HepG2 (cell line): ENCODE measurements around the gene KDM1B. TPM values are rescaled to one million over a fixed set of nuclear protein-coding genes. Genes with fewer than 3 reads are reported as not detected.

Experiments used
- BCLAF1 ChIP-seq: fragments of 450-650 bp; IDR thresholded peaks from 2 replicates; pipeline ENCODE4 v1.6.1; 2017; ENCODE audit warnings: mild to moderate bottlenecking
- CCAR2 ChIP-seq: fragments of 200-400 bp; formaldehyde crosslinking; optimal IDR thresholded peaks from 2 replicates; pipeline ENCODE3; 2018; ENCODE audit warnings: low read depth, mild to moderate bottlenecking, low read length, moderate library complexity
- CEBPB ChIP-seq: IDR thresholded peaks from 2 replicates; pipeline ENCODE4 v1.6.1; 2011; ENCODE audit warnings: low read depth, low read length, improper control_type of control experiment, borderline replicate concordance
- E2F1 ChIP-seq: sonication (generic); formaldehyde crosslinking; IDR thresholded peaks from 2 replicates; pipeline ENCODE4 v1.5.0; 2020; ENCODE audit warnings: missing genetic modification reagents
- FOXO4 ChIP-seq: sonication (generic); formaldehyde crosslinking; conservative IDR thresholded peaks from 2 replicates; pipeline ENCODE4 v1.8.1; 2023; ENCODE audit warnings: missing genetic modification reagents
- GZF1 ChIP-seq: sonication (generic); formaldehyde crosslinking; IDR thresholded peaks from 2 replicates; pipeline ENCODE4 v1.5.1; 2020; ENCODE audit warnings: mild to moderate bottlenecking, missing genetic modification reagents
- KMT2A ChIP-seq: sonication (generic); formaldehyde crosslinking; IDR thresholded peaks from 2 replicates; pipeline ENCODE4 v1.4.0; 2020; ENCODE audit warnings: missing genetic modification reagents
- MXD1 ChIP-seq: sonication (generic); formaldehyde crosslinking; IDR thresholded peaks from 2 replicates; pipeline ENCODE4 v1.4.0; 2020; ENCODE audit warnings: mild to moderate bottlenecking, missing genetic modification reagents
- NPAS2 ChIP-seq: sonication (generic); formaldehyde crosslinking; IDR thresholded peaks from 2 replicates; pipeline ENCODE4 v1.8.0; 2022; ENCODE audit warnings: mild to moderate bottlenecking, missing genetic modification reagents, borderline replicate concordance
- NR1H2 ChIP-seq: sonication (generic); formaldehyde crosslinking; IDR thresholded peaks from 2 replicates; pipeline ENCODE4 v1.8.1; 2022; ENCODE audit warnings: low read depth, missing genetic modification reagents, borderline replicate concordance
- PAXIP1 ChIP-seq: sonication (generic); formaldehyde crosslinking; conservative IDR thresholded peaks from 2 replicates; pipeline ENCODE4 v1.4.0; 2020; ENCODE audit warnings: mild to moderate bottlenecking, missing genetic modification reagents, moderate library complexity
- ZBTB14 ChIP-seq: sonication (generic); formaldehyde crosslinking; IDR thresholded peaks from 2 replicates; pipeline ENCODE4 v1.4.0; 2020; ENCODE audit warnings: missing genetic modification reagents
- ZBTB44 ChIP-seq: sonication (generic); formaldehyde crosslinking; IDR thresholded peaks from 2 replicates; pipeline ENCODE4 v1.4.0; 2020; ENCODE audit warnings: missing genetic modification reagents
- ZNF337 ChIP-seq: sonication (generic); formaldehyde crosslinking; IDR thresholded peaks from 2 replicates; pipeline ENCODE4 v1.5.1; 2020; ENCODE audit warnings: missing genetic modification reagents, low read depth, mild to moderate bottlenecking, borderline replicate concordance
- ZNF501 ChIP-seq: sonication (generic); formaldehyde crosslinking; IDR thresholded peaks from 2 replicates; pipeline ENCODE4 v1.5.1; 2020; ENCODE audit warnings: mild to moderate bottlenecking, moderate library complexity, missing genetic modification reagents
- ZNF572 ChIP-seq: sonication (generic); formaldehyde crosslinking; IDR thresholded peaks from 2 replicates; pipeline ENCODE4 v1.5.1; 2020; ENCODE audit warnings: mild to moderate bottlenecking, missing genetic modification reagents
- polyA plus RNA-seq, 8 experiments: library from polyadenylated mRNA; depleted of rRNA in 3 of 8; stranded (reverse) in 7 of 8; unstranded in 1 of 8; fragments of >200 nt; fragmentation: Illumina TruSeq in 4 of 8; extraction: Trizol in 4 of 8; gene quantifications; 2 replicates each; pipeline versions ENCODE4 v1.2.1 to v1.2.3, GENCODE V29; 2011 to 2016; ENCODE audit warnings: low read depth in 4 of 8, missing spikeins in 1 of 8, mixed read lengths in 1 of 8; ENCODE audit not compliant: insufficient read depth in 1 of 8
- total RNA-seq, 5 experiments: library from RNA; depleted of rRNA; stranded (reverse); fragments of >200 nt; fragmentation: Illumina TruSeq; extraction: Trizol; gene quantifications; 2 replicates each; pipeline ENCODE4 v1.2.3, GENCODE V29; 2016; ENCODE audit warnings: low read depth in 1 of 5

Gene KDM1B
- total and polyA plus RNA-seq, 2 of the 13 experiments (the other 11 are each of a cell fraction or from before 2014, with no cell fraction given) = 9.8 to 13.2 TPM

- no peak for TF ChIP-seq ZNF572 (CRISPR knock-in tag)
- no peak for TF ChIP-seq FOXO4 (CRISPR knock-in tag)
- no peak for TF ChIP-seq GZF1
- peak; percentile 74; the same call in 1 of the 2 replicates for TF ChIP-seq MXD1
- no peak for TF ChIP-seq CEBPB
- TF ChIP-seq ZBTB44 (CRISPR knock-in tag) = no peak
- TF ChIP-seq ZBTB14 (CRISPR knock-in tag) = peak; percentile 66
- TF ChIP-seq E2F1 = no peak
- TF ChIP-seq ZNF501 (CRISPR knock-in tag) = no peak
- TF ChIP-seq ZNF337 = no peak
- no peak for TF ChIP-seq CCAR2
- no peak for TF ChIP-seq BCLAF1
- TF ChIP-seq KMT2A (CRISPR knock-in tag) = no peak; the same call in none of the 2 replicates
- no peak for TF ChIP-seq NPAS2
- TF ChIP-seq NR1H2 = no peak
- peak; percentile 41; the same call in 1 of the 2 replicates for TF ChIP-seq PAXIP1
These were observed at the start of gene KDM1B (continued) for GRCh38 chr6:18155150-18155863.
